Measurements from ENCODE around the gene PAPPA.

- no peak for TF ChIP-seq POLR2A (IDR thresholded peaks at IDR 0.05)
- no peak for TF ChIP-seq CTCF (IDR thresholded peaks at IDR 0.05)
Measured at GRCh38 chr9:116332090-116332489, 178.5 kb downstream of the PAPPA start.
